K562 (cell line): ENCODE measurements around the gene PDIA2.

Experiments used
- ARHGAP35 ChIP-seq: fragments of 450-650 bp; IDR thresholded peaks from 2 replicates; pipeline ENCODE4 v1.6.1; 2018; ENCODE audit not compliant: partially characterized antibody
- CTCF ChIP-seq, 3 experiments: IDR thresholded peaks in 2 of 3; conservative IDR thresholded peaks in 1 of 3; 2 replicates each; pipeline ENCODE4 v1.5.1; 2011 to 2012; ENCODE audit warnings: low read length in 3 of 3, mild to moderate bottlenecking in 3 of 3, control low read depth in 2 of 3, improper control_type of control experiment in 1 of 3, inconsistent platforms in 1 of 3, low read depth in 1 of 3, mixed read lengths in 1 of 3, moderate library complexity in 1 of 3; ENCODE audit not compliant: insufficient read depth in 2 of 3
- KDM4B ChIP-seq, 2 experiments: fragments of 450-650 bp in 1 of 2; sonication (generic) in 1 of 2; IDR thresholded peaks; 2 replicates each; pipeline ENCODE4 v1.6.1; 2016 to 2017; ENCODE audit warnings: borderline replicate concordance in 2 of 2, antibody characterized with exemption in 1 of 2, low read depth in 1 of 2, mild to moderate bottlenecking in 1 of 2
- ZBTB17 ChIP-seq: fragments of 450-650 bp; formaldehyde crosslinking; IDR thresholded peaks from 2 replicates; pipeline ENCODE4 v1.4.0; 2020; ENCODE audit warnings: mild to moderate bottlenecking
- ZNF212 ChIP-seq: fragments of 450-650 bp; formaldehyde crosslinking; IDR thresholded peaks from 2 replicates; pipeline ENCODE4 v1.4.0; 2020; ENCODE audit warnings: mild to moderate bottlenecking
- ZNF79 ChIP-seq: fragments of 250-450 bp; sonication (Bioruptor Pico); IDR thresholded peaks from 2 replicates; pipeline ENCODE4 v1.4.0; 2020; ENCODE audit warnings: low read depth, mild to moderate bottlenecking, moderate library complexity

- TF ChIP-seq ZNF79 (CRISPR knock-in tag) = no peak
- no peak for TF ChIP-seq ARHGAP35
- TF ChIP-seq ZNF212 (CRISPR knock-in tag) = no peak
- TF ChIP-seq ZBTB17 = no peak
- TF ChIP-seq CTCF (IDR thresholded peaks at IDR 0.05 in 2 of 3, conservative IDR thresholded peaks at IDR 0.05 in 1 of 3; ENCODE audit: insufficient read depth in 2 of 3, low read depth in 1 of 3, low read length in 3 of 3) = no peak
- no peak for TF ChIP-seq KDM4B (IDR thresholded peaks at IDR 0.05; ENCODE audit: borderline replicate concordance in 2 of 2, low read depth in 1 of 2)
Observed at GRCh38 chr16:273547-274421, 9.2 kb upstream of the PDIA2 start.
